SK-N-MC (cell line): ENCODE results near the gene CMSS1.

ENCODE experiments used
- EZH2 ChIP-seq: fragments of 200-600 bp; sonication (generic); IDR thresholded peaks from one replicate; pipeline ENCODE4 v1.6.1; 2017; ENCODE audit warnings: antibody characterized with exemption
- POLR2AphosphoS5 ChIP-seq: IDR thresholded peaks from 2 replicates; pipeline ENCODE4 v1.6.1; 2012; ENCODE audit warnings: mild to moderate bottlenecking, low read depth, low read length, borderline replicate concordance

GRCh38 chr3:99805160-99805559, 12.5 kb upstream of the CMSS1 start:
- TF ChIP-seq EZH2: no peak
- TF ChIP-seq POLR2AphosphoS5: no peak
